GM19468 (cell line): Measurements from ENCODE around the gene FOXE3.

Experiments used
- ATAC-seq: cut with Tn5 transposase; IDR thresholded peaks from one replicate; pipeline ENCODE4 v1.9.1; 2021; ENCODE audit warnings: mild to moderate bottlenecking, moderate library complexity, moderate number of reproducible peaks; ENCODE audit not compliant: unreplicated experiment; ENCODE audit errors: extremely low read depth

The FOXE3 gene

GRCh38 chr1:47415728-47416318 is at the start of gene FOXE3:
TSS of gene FOXE3 (plus strand) at chr1:47416285. CDS start at chr1:47416316, 31 bp downstream.
- ATAC-seq: no peak

- ATAC-seq: no peak
Observed at GRCh38 chr1:47367651-47368050, 48.4 kb upstream of the FOXE3 start.

- ATAC-seq: no peak
Observed at GRCh38 chr1:47371016-47371517, 45.0 kb upstream of the FOXE3 start.

- no peak for ATAC-seq
Observed at GRCh38 chr1:47374501-47374900, 41.6 kb upstream of the FOXE3 start.

GRCh38 chr1:47378147-47378546 is 37.9 kb upstream of the FOXE3 start:
- no peak for ATAC-seq

- ATAC-seq: no peak
Observed at GRCh38 chr1:47380699-47381098, 35.4 kb upstream of the FOXE3 start.

- ATAC-seq: no peak
Observed at GRCh38 chr1:47382399-47382983, 33.6 kb upstream of the FOXE3 start.

- no peak for ATAC-seq
Observed at GRCh38 chr1:47384083-47384482, 32.0 kb upstream of the FOXE3 start.

- no peak for ATAC-seq
Observed at GRCh38 chr1:47385020-47385419, 31.1 kb upstream of the FOXE3 start.

GRCh38 chr1:47386268-47386667 is 29.8 kb upstream of the FOXE3 start:
- no peak for ATAC-seq

- ATAC-seq: no peak
Observed at GRCh38 chr1:47388030-47388890, 27.8 kb upstream of the FOXE3 start.

GRCh38 chr1:47388891-47389238 is 27.2 kb upstream of the FOXE3 start:
- no peak for ATAC-seq

- no peak for ATAC-seq
Observed at GRCh38 chr1:47389731-47390130, 26.4 kb upstream of the FOXE3 start.

- no peak for ATAC-seq
Observed at GRCh38 chr1:47390843-47391242, 25.2 kb upstream of the FOXE3 start.

- ATAC-seq: no peak
Observed at GRCh38 chr1:47393141-47393540, 22.9 kb upstream of the FOXE3 start.

- no peak for ATAC-seq
Observed at GRCh38 chr1:47395433-47395832, 20.7 kb upstream of the FOXE3 start.

- no peak for ATAC-seq
Observed at GRCh38 chr1:47396671-47397196, 19.4 kb upstream of the FOXE3 start.

- ATAC-seq: no peak
Observed at GRCh38 chr1:47399138-47399845, 16.8 kb upstream of the FOXE3 start.

- no peak for ATAC-seq
Observed at GRCh38 chr1:47399846-47400155, 16.3 kb upstream of the FOXE3 start.

GRCh38 chr1:47401761-47402160 is 14.3 kb upstream of the FOXE3 start:
- ATAC-seq: no peak

- ATAC-seq: no peak
Observed at GRCh38 chr1:47402591-47402990, 13.5 kb upstream of the FOXE3 start.
